NB4 (cell line): ENCODE results near the gene ZFAND3.
"Not testable (repeated sequence)": the region's sequence is repeated elsewhere in the genome, so short reads cannot be mapped to it uniquely, and the experiment has no call there.

ENCODE experiments used
- POLR2A ChIP-seq: IDR thresholded peaks from 2 replicates; pipeline ENCODE4 v1.6.1; 2011; ENCODE audit warnings: mild to moderate bottlenecking; ENCODE audit not compliant: insufficient read length; ENCODE audit errors: extremely low read depth
- TF ChIP-seq, protein P1 (sequence below): IDR thresholded peaks from one replicate; pipeline ENCODE4 v1.5.1; 2012; ENCODE audit warnings: low read depth, low read length
- TF ChIP-seq, protein P2 (sequence below): IDR thresholded peaks from 2 replicates; pipeline ENCODE4 v1.6.1; 2011; ENCODE audit warnings: low read depth, low read length

DNA sequence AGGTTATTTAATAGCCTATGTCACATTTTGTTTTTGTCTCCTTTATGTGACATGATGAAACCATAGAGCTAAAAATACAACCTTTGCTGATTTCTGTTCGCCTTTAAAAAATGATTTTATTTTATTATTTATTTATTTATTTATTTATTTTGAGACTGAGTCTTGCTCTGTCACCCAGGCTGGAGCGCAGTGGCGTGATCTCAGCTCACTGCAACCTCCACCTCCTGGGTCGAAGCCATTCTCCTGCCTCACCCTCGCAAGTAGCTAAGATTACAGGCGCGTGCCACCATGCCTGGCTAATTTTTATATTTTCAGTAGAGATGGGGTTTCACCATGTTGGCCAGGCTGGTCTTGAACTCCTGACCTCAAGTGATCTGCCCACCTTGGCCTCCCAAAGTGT is 173.7 kb downstream of the ZFAND3 start:
- TF ChIP-seq, protein P1, sequence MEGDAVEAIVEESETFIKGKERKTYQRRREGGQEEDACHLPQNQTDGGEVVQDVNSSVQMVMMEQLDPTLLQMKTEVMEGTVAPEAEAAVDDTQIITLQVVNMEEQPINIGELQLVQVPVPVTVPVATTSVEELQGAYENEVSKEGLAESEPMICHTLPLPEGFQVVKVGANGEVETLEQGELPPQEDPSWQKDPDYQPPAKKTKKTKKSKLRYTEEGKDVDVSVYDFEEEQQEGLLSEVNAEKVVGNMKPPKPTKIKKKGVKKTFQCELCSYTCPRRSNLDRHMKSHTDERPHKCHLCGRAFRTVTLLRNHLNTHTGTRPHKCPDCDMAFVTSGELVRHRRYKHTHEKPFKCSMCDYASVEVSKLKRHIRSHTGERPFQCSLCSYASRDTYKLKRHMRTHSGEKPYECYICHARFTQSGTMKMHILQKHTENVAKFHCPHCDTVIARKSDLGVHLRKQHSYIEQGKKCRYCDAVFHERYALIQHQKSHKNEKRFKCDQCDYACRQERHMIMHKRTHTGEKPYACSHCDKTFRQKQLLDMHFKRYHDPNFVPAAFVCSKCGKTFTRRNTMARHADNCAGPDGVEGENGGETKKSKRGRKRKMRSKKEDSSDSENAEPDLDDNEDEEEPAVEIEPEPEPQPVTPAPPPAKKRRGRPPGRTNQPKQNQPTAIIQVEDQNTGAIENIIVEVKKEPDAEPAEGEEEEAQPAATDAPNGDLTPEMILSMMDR: not testable (repeated sequence)
- TF ChIP-seq POLR2A: not testable (repeated sequence)
- TF ChIP-seq, protein P2, sequence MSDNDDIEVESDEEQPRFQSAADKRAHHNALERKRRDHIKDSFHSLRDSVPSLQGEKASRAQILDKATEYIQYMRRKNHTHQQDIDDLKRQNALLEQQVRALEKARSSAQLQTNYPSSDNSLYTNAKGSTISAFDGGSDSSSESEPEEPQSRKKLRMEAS: not testable (repeated sequence)
